Neural cell (in vitro differentiated cells): ENCODE measurements around the gene WDR20. TPM values are rescaled to one million over a fixed set of nuclear protein-coding genes. Genes with fewer than 3 reads are reported as not detected.

Experiments
- H2AFZ ChIP-seq: fragments of 200-600, 300-800 bp; sonication (generic), shearing (Covaris generic); 2 replicates; pipeline ENCODE4 v1.6.0; 2014; ENCODE audit warnings: low read depth, mild to moderate bottlenecking, antibody characterized with exemption, low read length, moderate library complexity
- H3F3A ChIP-seq: fragments of 200-600 bp; shearing (Covaris generic); 2 replicates; pipeline ENCODE4 v1.6.1; 2016; ENCODE audit warnings: mild to moderate bottlenecking, moderate library complexity, mixed read lengths, antibody characterized with exemption, low read length; ENCODE audit not compliant: insufficient read depth, poor library complexity, severe bottlenecking
- H3K27ac ChIP-seq: fragments of 200-600, 300-800 bp; sonication (generic), shearing (Covaris generic); 2 replicates; pipeline ENCODE4 v1.5.1; 2014; ENCODE audit warnings: mild to moderate bottlenecking, low read length, moderate library complexity
- H3K27me3 ChIP-seq: fragments of 300-800, 200-600 bp; sonication (generic), shearing (Covaris generic); 2 replicates; pipeline ENCODE4 v1.6.0; 2014; ENCODE audit warnings: mild to moderate bottlenecking, low read depth, low read length, moderate library complexity; ENCODE audit not compliant: insufficient read depth
- H3K36me3 ChIP-seq: fragments of 300-800, 200-600 bp; sonication (generic), shearing (Covaris generic); 2 replicates; pipeline ENCODE4 v1.5.1; 2014; ENCODE audit warnings: mild to moderate bottlenecking, antibody characterized with exemption, low read length, moderate library complexity; ENCODE audit not compliant: insufficient read depth
- H3K4me2 ChIP-seq: fragments of 300-800, 200-600 bp; sonication (generic), shearing (Covaris generic); 2 replicates; pipeline ENCODE4 v1.6.0; 2014; ENCODE audit warnings: mild to moderate bottlenecking, low read length
- H3K4me3 ChIP-seq: fragments of 300-800, 200-600 bp; sonication (generic), shearing (Covaris generic); 2 replicates; pipeline ENCODE4 v1.5.1; 2014; ENCODE audit warnings: mild to moderate bottlenecking, low read length, moderate library complexity
- H3K79me2 ChIP-seq: fragments of 200-600 bp; shearing (Covaris generic); replicated peaks from 2 replicates; pipeline ENCODE4 v1.6.0; 2014; ENCODE audit warnings: mild to moderate bottlenecking, low read length, moderate library complexity; ENCODE audit not compliant: insufficient read depth
- H3K9ac ChIP-seq: fragments of 300-800, 200-600 bp; sonication (generic), shearing (Covaris generic); 2 replicates; pipeline ENCODE4 v1.6.1; 2016; ENCODE audit warnings: mild to moderate bottlenecking, low read length, mixed read lengths
- H3K9me2 ChIP-seq: fragments of 200-600 bp; shearing (Covaris generic); 2 replicates; pipeline ENCODE4 v1.6.1; 2016; ENCODE audit warnings: mild to moderate bottlenecking, low read length, mixed read lengths; ENCODE audit not compliant: insufficient read depth
- H3K9me3 ChIP-seq: fragments of 200-600, 300-800 bp; sonication (generic), shearing (Covaris generic); 2 replicates; pipeline ENCODE4 v1.6.1; 2016; ENCODE audit warnings: mild to moderate bottlenecking, mixed run types, low read length, moderate library complexity, mixed read lengths
- H4K20me1 ChIP-seq: fragments of 200-600 bp; shearing (Covaris generic); 2 replicates; pipeline ENCODE4 v1.6.1; 2016; ENCODE audit warnings: mild to moderate bottlenecking, mixed run types; ENCODE audit not compliant: insufficient read depth
- CTCF ChIP-seq: fragments of 450-650 bp; IDR thresholded peaks from 2 replicates; pipeline ENCODE4 v1.5.1; 2014; ENCODE audit warnings: antibody characterized with exemption, mild to moderate bottlenecking, moderate library complexity; ENCODE audit not compliant: poor library complexity, severe bottlenecking
- EP300 ChIP-seq: fragments of 450-650 bp; conservative IDR thresholded peaks from 2 replicates; pipeline ENCODE4 v1.6.1; 2014; ENCODE audit warnings: antibody characterized with exemption, mild to moderate bottlenecking, moderate library complexity; ENCODE audit not compliant: poor library complexity, severe bottlenecking
- EZH2 ChIP-seq: fragments of 200-600, 300-800 bp; shearing (Covaris generic), sonication (generic); IDR thresholded peaks from 2 replicates; pipeline ENCODE4 v1.6.1; 2014; ENCODE audit warnings: antibody characterized with exemption, low read length, borderline replicate concordance, mild to moderate bottlenecking; ENCODE audit not compliant: insufficient read depth, poor library complexity, severe bottlenecking
- MXI1 ChIP-seq: fragments of 450-650 bp; conservative IDR thresholded peaks from 2 replicates; pipeline ENCODE4 v1.6.1; 2014; ENCODE audit warnings: antibody characterized with exemption, mild to moderate bottlenecking; ENCODE audit not compliant: poor library complexity, severe bottlenecking
- POLR2AphosphoS5 ChIP-seq: IDR thresholded peaks from 2 replicates; pipeline ENCODE4 v1.6.1; 2012
- RAD21 ChIP-seq: fragments of 450-650 bp; conservative IDR thresholded peaks from 2 replicates; pipeline ENCODE4 v1.6.1; 2014; ENCODE audit warnings: antibody characterized with exemption, mild to moderate bottlenecking, moderate library complexity
- REST ChIP-seq: IDR thresholded peaks from 2 replicates; pipeline ENCODE4 v1.6.1; 2012; ENCODE audit warnings: borderline replicate concordance
- SMC3 ChIP-seq: fragments of 450-650 bp; conservative IDR thresholded peaks from 2 replicates; pipeline ENCODE4 v1.6.1; 2014; ENCODE audit warnings: antibody characterized with exemption, mild to moderate bottlenecking, moderate library complexity; ENCODE audit not compliant: poor library complexity
- TAF1 ChIP-seq: IDR thresholded peaks from 2 replicates; pipeline ENCODE4 v1.6.1; 2012; ENCODE audit warnings: low read depth
- polyA plus RNA-seq: library from polyadenylated mRNA; depleted of rRNA; stranded (reverse); fragments of >200 nt; gene quantifications from 2 replicates; pipeline ENCODE4 v1.2.3, GENCODE V29; 2014

The WDR20 gene
- polyA plus RNA-seq, 1 donor from 2014 or later: 28.6 TPM

GRCh38 chr14:102217399-102217798, 77.7 kb downstream of the WDR20 start:
- H3K9me2 ChIP-seq: no peaks in the 10 kb centered on the region
- no peak overlapping the region for H3K4me2 ChIP-seq
- no peaks in the 10 kb centered on the region for H3K9me3 ChIP-seq
- H4K20me1 ChIP-seq: no peaks in the 10 kb centered on the region
- no peak for TF ChIP-seq EZH2
- no peak for TF ChIP-seq RAD21
- no peak for TF ChIP-seq MXI1
- no peak for TF ChIP-seq EP300
- no peak for TF ChIP-seq REST
- TF ChIP-seq TAF1: no peak
- TF ChIP-seq CTCF: no peak
- no peak for TF ChIP-seq SMC3
- TF ChIP-seq POLR2AphosphoS5: no peak
- H3K27ac ChIP-seq: no peak overlapping the region
- H3K27me3 ChIP-seq: no peaks in the 10 kb centered on the region
- H3K9ac ChIP-seq: no peak overlapping the region
- no peak overlapping the region for H3K4me3 ChIP-seq
- no peaks in the 10 kb centered on the region for H3K79me2 ChIP-seq
- H2AFZ ChIP-seq: no peak overlapping the region
- no peaks in the 10 kb centered on the region for H3K36me3 ChIP-seq
- H3F3A ChIP-seq: no peaks in the 10 kb centered on the region

GRCh38 chr14:102217987-102218421, 78.3 kb downstream of the WDR20 start:
- Histone ChIP-seq H3F3A (no peaks in the 10 kb centered on the region), H3K4me2 (no peak overlapping the region), H3K9ac (no peak overlapping the region), H3K4me3 (no peak overlapping the region), H4K20me1 (no peaks in the 10 kb centered on the region), H3K9me2 (no peaks in the 10 kb centered on the region), H3K27me3 (no peaks in the 10 kb centered on the region), H2AFZ (no peak overlapping the region), H3K27ac (no peak overlapping the region), H3K36me3 (no peaks in the 10 kb centered on the region), H3K79me2 (no peaks in the 10 kb centered on the region), H3K9me3 (no peaks in the 10 kb centered on the region)
- TF ChIP-seq MXI1: no peak
- TF ChIP-seq EP300: no peak
- no peak for TF ChIP-seq RAD21
- TF ChIP-seq TAF1: no peak
- no peak for TF ChIP-seq POLR2AphosphoS5
- no peak for TF ChIP-seq REST
- TF ChIP-seq EZH2: no peak
- no peak for TF ChIP-seq SMC3
- TF ChIP-seq CTCF: no peak
